ENCODE results near the gene TMEM187.
A peak's percentile ranks its signal among the peaks of the same experiment; 100 is the strongest.

- TF ChIP-seq RFX5 (IDR thresholded peaks at IDR 0.05) (no peak), CTCF (IDR thresholded peaks at IDR 0.05) (no peak)
- TF ChIP-seq, protein P1, sequence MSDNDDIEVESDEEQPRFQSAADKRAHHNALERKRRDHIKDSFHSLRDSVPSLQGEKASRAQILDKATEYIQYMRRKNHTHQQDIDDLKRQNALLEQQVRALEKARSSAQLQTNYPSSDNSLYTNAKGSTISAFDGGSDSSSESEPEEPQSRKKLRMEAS (IDR thresholded peaks at IDR 0.05) = peak; percentile 60
Observed at GRCh38 chrX:153971450-153972367, 845 bp upstream of the TMEM187 start, which contains the start of gene HCFC1.

All from A549 (cell line).